Activated CD4-positive, alpha-beta T cell treated with anti-CD3 and anti-CD28 coated beads, Interleukin-2, amount 50 U/mL, for 16 hours (primary cell): ENCODE results near the gene MAN2A1.

Experiments
- DNase-seq: peaks from one replicate; pipeline ENCODE4 v3.0.0-alpha.2; 2020

The MAN2A1 gene

GRCh38 chr5:109682383-109682782, 7.3 kb upstream of the MAN2A1 start:
- no peak for DNase-seq

DNA sequence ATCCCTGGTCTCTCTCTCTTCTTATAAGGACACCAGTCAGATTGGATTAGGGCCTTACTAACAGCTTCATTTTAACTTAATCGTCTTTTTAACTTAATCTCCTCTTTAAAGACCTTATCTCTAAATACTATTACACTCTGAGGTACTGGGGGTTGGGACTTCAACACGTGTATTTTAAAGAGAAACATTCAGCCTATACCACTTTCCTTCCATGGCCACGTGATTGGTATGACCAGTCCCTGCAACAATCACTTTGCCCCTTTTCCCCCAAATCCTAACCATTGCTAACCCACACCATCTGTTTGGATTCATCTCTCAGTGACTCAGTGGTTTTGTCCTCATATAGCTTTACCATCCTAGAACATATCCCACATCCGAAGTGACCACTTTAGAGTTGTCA, 3.8 kb upstream of the MAN2A1 start:
- no peak for DNase-seq

- DNase-seq = peak; percentile 53
These were observed 1.1 kb upstream of the MAN2A1 start for GRCh38 chr5:109688630-109688969.

DNA sequence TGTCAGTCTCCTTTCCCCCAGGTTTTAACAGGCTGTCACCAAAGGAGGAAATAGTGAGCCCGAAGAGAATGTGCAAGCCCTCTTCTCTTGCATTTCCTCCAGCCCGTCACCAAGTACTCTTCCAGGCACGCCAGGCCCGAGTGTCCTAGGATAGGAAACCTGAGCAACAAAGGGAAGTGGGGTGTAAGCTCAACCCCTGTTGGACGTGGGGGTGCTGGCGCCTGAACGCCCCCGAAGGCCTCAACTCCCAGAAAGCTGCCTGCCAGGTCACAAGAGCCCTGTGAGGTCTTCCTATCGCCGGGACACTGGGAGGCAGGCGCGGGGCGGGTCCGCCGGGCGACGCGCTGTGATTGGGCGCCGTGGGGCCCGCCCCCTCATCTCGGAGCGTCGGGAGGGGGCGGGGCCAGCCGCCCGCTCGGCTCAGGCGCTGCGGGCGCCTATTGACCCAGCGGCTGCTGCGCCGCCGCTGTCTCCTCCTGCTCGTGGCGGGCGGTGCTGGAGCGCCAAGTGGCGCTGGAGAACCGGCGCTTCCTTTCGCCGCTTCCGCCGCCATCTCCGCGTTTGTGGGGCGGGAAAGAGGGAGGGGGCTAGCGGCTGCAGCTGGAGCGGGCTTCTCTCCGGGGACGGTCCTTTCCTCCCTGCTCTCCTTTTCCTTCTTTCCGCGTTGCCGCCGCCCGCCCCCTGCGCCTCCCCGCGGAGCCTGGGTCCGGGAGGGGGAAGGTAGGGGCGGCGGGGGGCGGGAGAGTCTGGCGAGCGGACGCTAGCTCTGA, 572 bp upstream of the MAN2A1 start:
- DNase-seq = peak; percentile 86

GRCh38 chr5:109690242-109690974, 681 bp downstream of the MAN2A1 start:
- DNase-seq = peak; percentile 37

- peak; percentile 58 for DNase-seq
These were observed 1.3 kb downstream of the MAN2A1 start for GRCh38 chr5:109690975-109691574.

- peak; percentile 52 for DNase-seq
These were observed 2.3 kb downstream of the MAN2A1 start for GRCh38 chr5:109691996-109692395.

DNA sequence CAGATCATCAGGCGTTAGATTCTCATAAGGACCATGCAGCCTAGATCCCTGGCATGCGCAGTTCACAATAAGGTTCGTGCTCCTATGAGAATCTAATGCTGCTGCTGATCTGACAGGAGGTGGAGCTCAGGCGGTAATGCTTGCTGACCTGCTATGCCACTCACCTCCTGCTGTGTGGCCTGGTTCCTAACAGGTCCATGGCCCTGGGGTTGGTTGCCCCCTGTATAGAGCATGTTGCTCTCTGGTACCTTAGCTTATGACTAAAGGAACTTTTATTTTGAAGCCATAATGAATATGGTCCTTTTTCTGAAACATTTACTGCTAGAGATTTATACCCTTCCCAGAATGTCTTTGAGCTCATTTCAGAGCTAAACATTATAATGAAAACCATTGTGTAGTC, 3.1 kb downstream of the MAN2A1 start:
- no peak for DNase-seq

DNA sequence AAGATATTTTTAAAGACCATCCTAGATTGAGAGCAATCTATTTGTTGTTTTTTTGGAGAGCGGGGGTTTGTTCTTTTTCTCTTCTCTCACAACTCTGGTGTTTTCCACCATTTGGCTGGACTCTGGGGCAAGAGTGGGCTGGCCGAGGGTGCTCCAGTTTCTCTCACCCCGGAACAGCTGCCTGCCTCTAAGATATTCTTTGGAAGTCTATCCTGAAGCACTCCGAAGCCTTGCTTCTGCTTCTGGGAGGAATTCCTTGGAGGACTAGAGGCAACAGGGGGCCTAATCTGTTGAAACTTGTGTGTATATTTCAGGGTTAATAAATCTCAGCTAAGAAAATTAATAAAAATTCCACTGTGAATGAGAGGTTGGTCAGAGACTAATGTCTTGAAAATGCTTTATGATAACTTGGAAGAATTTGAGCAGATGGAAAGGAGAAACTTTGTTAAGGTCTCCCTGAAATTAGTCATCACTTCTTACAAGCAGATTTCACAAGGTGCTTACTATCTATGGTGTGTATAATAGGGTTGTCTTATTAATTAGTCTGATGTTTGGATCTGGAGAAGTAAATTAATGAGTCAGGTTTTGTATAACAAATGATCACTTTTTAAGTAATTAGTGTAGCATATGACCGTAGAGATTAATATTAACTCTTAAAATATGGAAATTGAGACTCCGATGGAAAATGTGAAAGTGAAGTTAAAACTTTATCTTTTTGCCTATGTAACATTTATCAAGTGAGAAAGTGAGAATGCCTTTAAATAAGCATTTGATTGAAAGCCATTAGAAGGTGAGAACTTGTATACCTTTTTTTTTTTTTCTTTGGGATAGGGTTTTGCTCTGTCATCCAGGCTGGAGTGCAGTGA, 4.0 kb downstream of the MAN2A1 start:
- DNase-seq = no peak

DNA sequence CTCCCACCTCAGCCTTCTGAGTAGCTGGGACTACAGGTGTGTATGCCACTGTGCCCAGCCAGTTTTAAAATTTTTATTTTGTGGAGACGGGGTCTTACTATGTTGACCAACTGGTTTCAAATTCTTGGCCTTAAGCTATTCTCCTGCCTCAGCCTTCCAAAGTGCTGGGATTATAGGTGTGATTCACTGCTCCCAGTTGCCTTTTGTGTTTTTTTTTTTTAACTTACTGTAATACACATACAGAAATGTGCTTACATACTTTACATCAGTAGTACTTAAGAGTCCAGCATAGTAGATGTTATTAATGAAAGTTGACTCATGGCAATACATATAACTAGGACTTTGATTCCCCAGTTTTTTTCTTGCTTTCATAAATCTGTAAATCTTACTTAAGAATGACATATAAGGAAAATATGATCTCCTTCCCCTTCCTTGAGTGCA, 4.7 kb downstream of the MAN2A1 start:
- no peak for DNase-seq

DNA sequence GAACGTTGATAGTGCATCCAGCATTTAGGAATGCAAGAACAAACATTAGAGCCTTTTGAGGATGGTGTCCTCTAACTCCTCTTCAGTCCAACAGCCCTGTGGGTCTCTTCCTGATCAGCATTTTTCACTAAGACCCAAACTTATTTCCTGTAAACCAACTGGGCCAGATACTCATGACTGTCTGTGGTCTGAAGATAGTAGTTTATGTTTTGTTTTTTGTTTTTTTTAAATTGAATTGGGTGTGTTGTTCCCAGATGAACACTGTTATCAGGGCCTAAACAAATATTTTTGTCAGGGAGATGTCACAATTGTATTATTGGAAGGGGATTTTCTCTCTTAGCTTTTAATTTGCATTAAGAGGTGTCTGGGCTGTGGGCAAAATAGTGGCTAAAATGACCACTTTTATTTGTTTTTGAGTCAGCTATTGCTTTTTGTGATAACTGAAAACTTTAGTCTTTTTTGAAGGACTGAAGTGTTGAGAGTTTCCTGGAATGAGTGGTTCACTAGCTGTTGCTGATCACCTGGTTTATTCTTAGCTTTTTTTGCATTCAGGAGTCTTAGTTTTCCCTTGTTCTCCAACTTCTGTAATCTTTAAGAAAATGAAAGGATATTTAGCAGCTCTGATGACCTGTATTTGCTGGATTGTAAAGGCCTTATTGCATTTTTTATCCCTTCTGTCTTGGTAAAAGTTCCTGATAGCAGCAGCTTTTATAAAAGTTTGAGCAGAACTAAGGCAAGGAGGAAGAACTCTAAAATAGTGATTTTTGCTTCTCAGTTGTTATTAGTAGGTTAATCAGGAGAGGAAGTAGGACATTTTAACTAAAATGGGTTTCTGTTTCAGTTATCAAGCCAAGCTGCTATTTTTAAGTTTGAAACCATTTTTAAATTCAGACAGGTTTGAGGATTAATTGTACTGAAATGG, 5.5 kb downstream of the MAN2A1 start:
- peak; percentile 59 for DNase-seq

- no peak for DNase-seq
These were observed 7.6 kb downstream of the MAN2A1 start for GRCh38 chr5:109697339-109697738.

DNA sequence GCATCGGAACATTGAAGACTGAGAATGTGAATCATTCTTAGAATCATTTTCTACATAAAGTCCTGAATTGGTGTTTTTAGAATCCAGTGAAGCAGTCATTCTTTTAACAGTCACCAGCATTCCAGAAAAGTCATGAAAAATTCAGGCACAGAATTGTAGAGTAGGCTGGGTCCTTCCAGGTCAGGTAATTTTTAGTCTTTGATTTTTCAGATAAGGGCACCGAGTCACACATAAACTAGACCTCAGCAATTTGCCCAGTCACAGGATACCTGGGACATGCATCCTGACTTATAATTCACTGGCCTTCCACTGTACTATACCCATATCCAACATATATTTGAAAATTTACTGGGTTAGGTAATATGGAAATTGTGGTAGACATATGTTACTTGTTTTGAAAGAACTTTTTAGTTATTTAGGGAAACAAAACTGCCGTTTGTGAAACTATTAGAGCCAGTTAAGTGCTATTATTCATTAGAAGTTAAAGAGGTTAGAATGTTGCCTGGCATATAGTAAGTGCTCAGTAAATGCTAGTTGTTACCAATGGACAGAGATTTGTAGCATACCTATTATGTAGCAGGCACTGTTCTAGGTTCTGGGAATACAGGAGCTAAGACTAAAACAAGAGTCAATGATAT, 10.9 kb downstream of the MAN2A1 start:
- no peak for DNase-seq

- no peak for DNase-seq
These were observed 11.5 kb downstream of the MAN2A1 start for GRCh38 chr5:109701252-109701651.

- DNase-seq = no peak
These were observed 12.1 kb downstream of the MAN2A1 start for GRCh38 chr5:109701792-109702191.

GRCh38 chr5:109703166-109703565, 13.4 kb downstream of the MAN2A1 start:
- no peak for DNase-seq

GRCh38 chr5:109703829-109704228, 14.1 kb downstream of the MAN2A1 start:
- no peak for DNase-seq

DNA sequence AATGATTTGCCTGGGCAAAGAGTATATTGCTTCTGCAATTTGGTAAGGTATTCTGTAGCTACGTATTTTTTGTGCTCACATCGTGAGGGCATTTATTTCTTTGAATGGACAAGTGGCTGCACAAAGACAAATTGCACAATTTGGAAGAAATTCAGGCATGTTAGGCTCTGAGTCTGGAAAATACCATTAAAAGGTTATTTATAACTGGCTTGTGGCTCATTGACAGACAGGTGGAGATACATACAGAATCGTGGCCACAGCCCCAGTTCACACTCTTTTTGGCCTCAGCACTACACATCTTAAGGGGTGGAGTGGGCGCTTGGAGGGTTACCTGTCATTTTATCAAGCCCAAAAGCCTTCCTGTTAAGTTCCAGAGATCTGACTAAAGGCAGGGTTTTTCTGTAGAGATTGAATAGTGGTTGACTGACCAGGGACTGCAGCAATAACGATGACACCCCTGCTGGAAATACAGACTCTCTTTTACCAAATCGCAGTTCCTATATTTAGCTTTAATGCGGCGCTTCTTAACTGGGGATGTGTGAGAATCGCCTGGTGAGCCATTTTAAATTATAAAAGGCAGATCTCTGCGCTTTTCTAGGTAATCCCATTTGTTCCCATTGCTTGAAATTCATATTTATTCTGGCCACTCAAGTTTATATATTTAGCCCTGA, 14.7 kb downstream of the MAN2A1 start:
- DNase-seq = no peak

DNA sequence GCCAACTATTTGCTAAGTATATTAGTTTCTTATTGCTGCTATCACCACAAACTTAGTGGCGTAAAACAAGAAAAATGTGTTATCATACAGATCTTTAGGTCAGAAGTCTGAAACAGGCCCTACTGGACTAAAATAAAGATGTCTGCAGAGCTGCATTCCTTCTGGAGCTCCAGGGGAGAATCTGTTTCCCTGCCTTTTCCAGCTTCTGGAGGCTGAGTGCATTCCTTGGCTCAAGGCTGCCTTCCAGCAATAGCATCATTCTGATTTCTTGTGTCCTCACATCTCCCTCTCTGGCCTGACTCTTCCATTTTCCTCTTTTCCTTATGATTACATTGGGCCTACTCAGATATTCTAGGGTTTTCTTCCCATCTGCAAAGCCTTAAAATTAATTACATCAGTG, 15.9 kb downstream of the MAN2A1 start:
- no peak for DNase-seq

- DNase-seq = no peak
These were observed 16.4 kb downstream of the MAN2A1 start for GRCh38 chr5:109706095-109706494.

- no peak for DNase-seq
These were observed 17.8 kb downstream of the MAN2A1 start for GRCh38 chr5:109707531-109707930.
